DMS 273 (cell line): ENCODE data around the gene LRRC8D.
"Not testable (repeated sequence)": the region's sequence is repeated elsewhere in the genome, so short reads cannot be mapped to it uniquely, and the experiment has no call there.

Source experiments
- DNase-seq: peaks from one replicate; lab custom pipeline; 2025; ENCODE audit not compliant: unreplicated experiment; lab: John Stamatoyannopoulos, UW

The LRRC8D gene

DNA sequence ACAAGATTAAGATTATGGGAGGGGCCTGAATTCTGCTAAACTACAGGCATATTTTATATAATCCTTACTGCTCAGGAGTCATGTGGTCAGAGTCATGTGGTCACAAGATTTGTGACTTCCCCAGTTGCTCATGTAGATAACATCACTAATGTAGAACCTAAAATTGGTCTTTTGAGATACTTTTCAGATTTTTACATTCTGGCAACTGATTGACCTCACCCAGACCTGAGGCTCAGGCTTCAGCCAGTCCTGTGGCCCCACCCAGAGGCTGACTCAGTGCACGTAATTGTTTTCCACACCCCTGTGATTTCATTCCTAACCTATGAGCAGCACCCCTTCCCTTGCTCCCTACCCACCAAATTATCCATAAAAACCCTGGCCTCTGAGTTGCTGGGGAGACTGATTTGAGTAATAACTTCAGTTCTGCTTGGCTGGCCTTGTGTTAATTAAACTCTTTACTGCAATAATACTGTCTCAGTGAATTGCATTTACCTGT is 132.3 kb downstream of the LRRC8D start:
- peak; percentile 50 for DNase-seq

DNA sequence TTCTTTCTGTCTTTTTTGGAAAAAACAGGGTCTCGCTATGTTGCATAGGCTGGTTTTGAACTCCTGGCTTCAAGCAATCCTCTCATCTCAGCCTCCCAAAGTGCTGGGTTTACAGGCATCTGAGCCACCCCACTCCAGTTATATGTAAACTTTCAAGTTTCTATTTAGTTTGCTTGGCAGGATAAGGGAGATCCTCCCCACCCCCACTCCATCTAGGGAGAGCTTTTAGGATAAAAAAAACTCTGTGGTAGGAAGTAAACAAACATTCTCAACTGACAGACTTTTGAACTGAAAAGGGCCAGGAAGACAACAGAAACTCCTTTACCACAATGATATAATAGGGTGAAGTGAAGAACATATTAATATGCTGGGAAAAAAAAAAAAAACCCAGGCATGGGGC is 133.1 kb downstream of the LRRC8D start:
- DNase-seq, result no peak

DNA sequence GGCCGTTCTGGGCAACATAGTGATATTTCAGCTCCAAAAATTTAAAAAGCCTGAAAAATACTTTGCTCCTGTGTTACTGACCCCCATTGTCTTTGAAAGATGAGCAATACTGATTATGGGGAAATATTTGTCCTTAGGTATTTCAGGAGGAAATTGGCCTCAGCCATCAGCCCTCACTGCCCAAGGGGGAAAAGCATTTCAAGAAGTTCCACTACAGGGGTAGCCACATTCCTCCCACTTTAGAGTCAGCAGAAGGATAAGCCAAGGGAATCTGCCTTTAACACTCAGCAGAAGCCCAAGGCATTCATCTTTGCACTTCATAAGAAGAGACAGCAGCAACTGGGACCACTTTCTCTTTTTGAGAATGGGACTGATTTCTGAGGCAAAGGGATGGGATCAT is 133.6 kb downstream of the LRRC8D start:
- DNase-seq, result no peak

DNA sequence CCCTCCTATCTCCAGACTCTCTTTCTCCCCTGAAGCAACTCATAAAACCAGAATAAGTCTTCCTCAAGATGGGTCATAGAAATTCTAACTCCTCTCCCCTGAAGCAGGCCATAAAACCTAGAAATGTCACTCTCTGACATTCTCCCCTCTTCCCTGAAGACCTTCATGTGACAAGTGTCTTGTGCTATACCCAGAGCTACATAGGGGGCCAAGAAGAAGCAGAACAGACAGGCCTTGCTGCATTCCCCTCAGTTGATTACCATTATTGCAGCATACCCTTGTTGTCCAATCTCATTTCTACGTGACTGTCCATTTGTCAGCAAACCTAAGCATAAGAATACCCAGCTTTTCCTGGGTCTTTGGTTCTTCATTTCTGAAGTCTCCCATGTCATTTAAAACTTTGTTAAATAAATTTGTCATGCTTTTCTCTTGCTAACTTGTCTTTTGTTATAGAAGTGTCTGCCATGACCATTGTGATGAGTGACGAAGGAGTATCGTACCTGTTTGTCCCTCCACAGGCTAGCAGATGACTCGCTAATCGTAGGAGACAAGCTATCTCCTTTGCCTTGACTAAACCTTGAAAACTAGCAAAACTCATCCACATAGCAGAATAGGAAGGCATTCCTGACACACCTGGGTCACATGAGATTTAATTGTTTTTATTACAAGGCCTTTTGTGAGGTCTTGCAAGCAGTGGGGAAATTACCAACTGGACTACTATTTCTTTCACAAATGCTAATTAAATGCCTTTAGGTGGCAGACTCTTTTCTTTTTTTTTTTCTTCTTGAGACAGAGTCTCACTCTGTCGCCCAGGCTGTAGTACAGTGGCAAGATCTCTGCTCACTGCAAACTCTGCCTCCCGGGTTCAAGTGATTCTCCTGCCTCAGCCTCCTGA is 134.7 kb downstream of the LRRC8D start:
- no peak for DNase-seq

DNA sequence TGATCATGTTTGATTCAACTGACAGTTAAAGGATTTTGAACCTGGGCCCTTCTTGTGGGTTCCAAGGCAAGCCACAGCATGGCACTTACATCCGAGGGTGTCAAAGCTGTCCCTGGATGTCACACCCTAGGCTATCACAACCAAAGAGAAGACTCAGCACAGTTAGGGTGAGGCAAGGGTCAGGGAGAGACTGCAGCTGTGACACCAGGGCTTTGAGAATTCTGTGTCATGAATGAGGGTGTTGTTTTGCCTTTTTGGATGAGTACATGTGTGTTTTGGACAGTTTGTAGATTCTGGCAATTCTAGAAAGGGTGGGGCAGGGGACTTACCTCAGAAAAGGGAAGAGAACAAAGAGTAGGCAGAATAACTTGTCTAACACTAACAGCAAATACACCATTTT is 136.3 kb downstream of the LRRC8D start:
- DNase-seq, result no peak

DNA sequence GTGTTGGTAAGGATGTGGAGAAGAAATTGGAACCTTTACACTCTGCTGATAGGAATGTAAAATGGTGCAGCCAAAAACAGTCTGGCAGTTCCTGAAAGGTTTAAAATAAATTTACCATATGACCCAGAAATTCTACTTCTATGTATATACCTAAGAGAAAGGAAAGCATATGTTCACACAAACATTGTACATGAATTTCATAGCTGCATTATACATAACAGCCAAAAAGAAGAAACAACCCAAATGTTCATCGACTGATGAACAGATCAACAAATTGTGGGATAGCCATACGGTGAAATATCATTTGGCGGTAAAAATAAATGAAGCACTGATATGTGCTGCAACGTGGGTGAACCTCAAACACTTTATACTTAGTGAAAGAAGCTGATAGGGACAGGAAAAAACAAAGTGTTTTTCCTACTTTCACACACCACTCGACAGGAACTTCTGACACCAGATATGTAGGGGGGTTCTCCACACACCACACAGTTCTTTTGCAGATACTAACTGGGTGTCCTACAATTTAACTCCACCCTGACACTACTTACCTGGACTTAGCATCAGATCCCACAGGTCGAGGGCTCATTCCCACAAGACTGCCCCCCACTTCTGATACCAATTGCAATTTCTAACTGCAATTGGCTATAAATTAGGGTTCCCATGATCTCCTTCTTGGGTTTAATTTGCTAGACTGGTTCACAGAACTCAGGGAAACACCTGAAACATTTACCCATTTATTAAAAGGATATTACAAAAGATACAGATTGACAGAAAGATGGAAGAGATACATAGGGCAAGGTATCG is 138.2 kb downstream of the LRRC8D start:
- DNase-seq, result no peak

DNA sequence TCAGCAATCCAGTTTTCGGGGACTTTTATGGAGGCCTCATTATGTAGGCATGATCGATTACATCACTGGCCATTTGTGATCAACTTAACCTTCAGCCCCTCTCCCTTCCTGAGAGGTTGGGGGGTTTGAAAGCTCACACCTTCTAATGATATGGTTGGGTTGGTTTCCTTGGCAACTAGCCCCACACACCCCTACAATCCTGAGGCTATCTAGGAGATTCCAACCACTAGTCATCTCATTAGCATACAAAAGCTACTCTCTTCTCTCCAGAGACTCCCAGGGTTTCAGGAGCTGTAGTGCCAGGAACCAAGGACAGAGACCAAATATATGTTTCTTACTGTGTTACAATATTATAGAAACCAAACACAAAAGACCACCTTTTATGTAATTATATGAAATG is 138.9 kb downstream of the LRRC8D start:
- DNase-seq, result no peak

DNA sequence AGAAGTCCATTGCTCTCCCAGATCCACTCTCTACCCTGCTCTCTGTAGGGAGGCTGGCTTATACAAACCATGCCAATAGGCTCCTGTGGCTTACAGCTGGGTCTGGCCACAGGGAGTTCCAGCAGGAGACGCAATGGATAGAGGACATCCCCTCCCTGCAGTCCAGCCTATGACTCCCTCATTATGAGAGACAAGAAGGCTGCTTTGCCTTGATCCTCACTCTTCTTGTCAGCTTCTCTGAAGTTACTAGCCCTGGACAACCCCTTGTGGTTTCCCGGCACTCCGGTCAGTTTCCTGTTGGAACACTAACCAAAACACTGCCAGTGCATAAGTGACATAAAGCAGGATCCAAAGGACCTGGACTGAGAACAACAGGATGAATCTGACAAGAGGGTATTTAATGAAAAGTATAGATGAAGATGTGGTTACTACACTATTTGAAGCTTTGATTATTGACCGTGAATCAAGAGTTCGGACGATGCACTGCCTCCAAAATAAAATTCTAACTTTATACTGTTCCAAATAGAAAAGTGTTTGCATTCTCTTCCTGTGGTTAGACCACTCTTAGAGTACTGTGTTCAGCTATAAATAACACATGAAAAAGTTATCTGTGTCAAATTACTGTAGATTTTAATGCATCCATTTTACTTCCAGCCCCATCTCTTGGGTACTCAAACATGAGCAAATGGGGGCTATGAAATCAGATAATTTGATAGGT is 141.4 kb downstream of the LRRC8D start:
- DNase-seq, result no peak

DNA sequence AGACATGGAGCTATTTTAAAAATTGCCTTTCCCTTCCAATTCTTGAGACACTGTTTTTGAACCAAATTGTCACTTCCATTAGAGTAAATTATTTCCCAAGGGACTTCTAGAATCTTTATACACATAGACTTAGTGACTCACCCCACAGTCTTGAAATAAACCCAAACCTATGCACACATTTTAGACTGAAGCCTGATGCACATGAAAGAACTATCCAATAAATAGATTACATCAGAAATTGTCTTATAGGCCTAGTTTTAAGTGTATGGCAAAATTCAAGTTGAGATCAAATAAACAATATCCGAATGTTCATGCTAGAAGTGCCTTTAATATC is 141.9 kb downstream of the LRRC8D start:
- no peak for DNase-seq

DNA sequence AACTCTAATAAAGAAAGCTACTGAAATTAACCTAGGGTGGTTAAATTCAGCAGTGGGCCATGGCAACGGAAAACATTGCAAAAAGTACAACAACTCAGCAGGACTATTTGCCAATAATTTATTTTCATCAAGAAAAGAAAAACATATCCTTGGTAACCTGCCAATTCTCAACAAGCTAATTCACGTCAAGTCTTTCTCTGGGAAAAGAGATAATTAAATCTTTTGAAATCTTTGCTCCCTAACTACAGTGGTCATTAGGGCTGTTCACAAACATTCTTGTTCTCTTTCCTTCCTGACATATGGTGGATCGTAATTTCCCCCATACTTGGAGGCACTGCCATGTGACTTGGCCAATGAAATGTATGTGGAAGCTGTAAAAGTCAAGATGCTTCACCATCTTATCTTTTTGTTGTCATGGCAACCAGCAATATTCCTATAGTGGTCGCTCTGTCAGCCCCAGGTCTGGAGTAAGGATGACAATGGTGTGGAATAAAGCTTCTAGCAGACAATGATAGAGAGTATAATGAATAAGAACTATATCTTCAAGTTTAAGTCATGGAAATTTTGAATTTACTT is 144.4 kb downstream of the LRRC8D start:
- DNase-seq, result peak; percentile 71

DNA sequence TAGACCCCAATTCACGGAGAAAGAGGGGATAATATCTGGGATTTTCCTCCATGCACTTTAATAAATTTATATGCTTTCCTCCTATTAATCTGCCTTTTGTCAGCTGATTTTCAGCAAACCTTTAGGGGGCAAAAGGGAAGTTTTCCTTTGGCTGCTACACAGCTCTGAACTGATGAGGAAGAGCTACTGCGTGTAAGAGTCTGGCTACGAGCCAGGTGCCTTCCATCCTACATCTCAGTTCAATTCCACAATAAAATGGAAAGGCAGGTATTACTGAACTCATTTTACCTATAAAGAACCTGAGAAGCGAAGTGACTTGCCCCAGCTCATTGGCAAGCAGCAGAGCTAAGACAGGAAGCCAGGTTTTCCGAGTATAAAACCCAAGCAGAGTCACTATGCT is 145.8 kb downstream of the LRRC8D start:
- no peak for DNase-seq

DNA sequence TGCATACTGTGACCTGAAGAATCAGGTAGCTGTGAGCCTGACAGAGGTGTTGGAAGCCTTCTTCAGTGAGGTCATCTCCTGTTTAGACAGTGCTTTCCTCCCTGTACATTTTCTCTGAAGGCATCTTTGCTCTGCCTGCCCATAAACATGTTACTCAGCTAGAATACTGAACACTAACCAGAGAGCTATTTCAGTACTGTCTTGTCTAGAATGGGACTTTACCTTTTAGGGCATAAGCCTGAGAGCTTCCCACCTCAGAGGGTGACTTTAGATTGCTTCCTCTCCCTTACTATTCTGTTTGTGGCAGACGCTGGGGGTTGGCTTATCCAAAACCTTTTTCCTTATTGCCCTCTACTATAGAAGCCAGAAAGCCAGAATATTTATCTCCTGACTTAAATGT is 150.8 kb downstream of the LRRC8D start:
- no peak for DNase-seq

DNA sequence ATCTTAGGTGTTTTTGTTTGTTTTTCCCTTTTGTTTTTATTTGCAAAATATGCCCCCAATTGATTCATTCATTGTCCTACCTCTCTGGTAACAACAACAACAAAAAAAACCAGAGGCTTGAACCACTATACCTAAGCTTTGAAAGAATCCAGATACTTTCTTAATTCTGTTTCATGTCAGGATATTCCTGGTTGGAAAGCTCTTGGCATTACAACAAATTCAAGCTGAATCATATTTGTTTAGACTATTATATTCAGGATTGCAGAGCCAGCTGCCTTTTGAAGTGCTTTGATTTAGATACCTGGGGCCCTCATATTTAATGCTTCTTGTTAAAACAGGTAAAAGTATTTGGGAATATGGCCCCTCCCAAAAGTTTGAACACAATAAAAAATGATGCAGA is 151.2 kb downstream of the LRRC8D start:
- no peak for DNase-seq

DNA sequence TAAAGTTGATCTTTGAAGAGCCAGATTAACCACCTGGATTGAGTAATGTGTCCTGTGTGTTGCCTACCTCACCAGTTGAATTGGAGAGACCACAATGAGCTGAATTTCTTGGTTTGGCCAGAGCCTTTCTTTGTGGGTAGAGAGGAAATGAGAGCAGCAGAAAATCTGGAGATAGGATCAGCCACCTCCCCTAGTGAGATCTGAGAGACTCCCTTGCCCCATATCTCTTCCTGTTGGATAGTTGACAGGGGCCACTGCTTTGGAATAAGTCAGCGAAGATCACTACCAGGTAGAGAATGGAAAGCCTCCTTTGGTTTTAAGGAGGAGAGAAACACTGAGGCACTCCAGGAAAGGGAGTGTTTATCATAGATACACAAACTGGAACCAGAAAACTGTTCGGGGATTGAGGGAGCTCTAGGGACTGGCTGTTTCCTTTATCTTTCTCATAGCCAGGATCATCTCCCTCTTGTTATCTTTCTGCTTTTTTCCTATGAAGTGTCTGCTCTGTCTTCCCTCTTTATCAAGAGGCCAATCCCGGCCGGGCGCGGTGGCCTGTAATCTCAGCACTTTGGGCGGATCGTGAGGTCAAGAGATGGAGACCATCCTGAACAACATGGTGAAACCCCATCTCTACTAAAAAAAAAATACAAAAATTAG is 152.8 kb downstream of the LRRC8D start:
- DNase-seq, result no peak

DNA sequence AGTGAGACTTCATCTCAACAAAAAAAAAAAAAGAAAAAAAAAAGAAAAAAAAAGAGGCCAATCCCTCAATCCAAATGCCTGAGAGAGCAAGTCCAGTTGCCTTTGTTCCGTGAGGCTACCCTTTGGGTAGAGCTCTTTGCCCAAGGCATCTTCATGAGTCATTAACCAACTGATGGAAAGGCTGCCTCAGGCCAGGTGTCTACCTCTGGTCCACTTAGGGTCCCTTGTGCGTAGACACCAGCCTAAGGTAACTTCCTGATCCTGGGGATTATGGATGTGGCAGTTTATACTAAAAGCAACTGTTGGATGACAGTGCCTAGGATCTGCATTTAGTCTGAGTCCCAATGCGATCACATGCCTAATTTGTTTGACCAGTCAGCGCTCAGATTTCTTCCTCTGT is 153.4 kb downstream of the LRRC8D start:
- no peak for DNase-seq

DNA sequence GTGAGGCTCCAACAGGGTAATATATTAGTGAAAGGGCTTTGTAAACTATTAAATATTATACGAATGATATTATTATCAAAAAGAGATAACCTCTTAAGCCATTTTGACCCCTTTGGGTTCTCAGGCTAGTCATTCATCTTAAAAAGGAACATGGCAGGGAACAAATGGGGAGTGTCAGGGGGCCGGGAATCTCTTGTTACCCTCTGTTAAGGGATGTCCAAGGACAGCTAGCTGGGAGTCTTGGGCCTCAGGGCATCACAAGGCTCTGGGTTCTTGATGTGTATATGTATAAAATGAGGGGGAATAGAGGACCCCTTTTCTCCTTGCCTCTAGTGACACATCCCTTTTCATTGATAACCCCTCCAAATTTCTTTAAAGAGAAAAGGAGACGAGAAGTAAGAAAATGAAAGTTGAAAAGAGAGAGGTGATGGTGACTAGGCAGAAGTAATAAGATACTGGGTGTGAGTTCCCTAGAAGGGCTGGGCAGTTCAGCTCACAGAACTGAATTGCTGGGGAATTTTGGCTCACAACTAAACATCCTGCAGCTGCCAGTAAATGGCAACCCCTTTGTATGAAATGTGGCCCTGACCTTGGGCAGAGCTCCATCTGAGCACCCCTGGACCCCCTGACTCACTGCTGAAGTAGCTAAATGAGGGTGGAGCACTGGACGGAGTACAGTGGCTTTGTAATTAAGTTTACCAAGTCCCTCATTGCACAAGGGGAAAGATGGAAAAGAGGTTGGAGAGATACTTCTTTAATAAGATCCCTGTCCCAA is 154.1 kb downstream of the LRRC8D start:
- no peak for DNase-seq

DNA sequence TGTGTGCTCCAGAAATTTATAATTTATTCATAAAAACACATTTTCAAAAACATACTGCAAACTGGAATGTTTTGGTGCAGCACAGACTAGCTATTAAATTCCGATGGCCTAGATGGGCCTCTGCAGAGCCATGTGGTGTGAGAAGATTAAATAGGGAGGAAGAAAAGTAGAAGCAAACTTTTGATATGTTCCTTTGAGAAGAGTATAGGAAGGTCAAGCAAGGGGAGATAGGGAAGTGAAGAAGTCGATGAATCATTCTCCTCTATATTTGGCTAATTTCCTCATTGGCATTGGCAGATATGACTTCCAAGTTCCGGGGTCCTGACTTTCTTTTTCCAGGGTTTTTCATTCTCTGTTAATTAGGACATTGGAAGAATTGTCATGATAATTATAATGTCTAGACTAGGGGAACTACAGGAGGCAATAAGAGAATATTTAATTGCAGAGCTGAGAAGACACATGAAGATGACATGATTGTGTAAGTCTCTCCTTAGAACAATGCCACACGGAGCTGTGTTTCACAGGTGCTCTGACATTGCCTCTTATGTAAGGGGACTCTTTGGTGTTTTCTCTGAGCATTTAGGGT is 154.8 kb downstream of the LRRC8D start:
- DNase-seq, result no peak

DNA sequence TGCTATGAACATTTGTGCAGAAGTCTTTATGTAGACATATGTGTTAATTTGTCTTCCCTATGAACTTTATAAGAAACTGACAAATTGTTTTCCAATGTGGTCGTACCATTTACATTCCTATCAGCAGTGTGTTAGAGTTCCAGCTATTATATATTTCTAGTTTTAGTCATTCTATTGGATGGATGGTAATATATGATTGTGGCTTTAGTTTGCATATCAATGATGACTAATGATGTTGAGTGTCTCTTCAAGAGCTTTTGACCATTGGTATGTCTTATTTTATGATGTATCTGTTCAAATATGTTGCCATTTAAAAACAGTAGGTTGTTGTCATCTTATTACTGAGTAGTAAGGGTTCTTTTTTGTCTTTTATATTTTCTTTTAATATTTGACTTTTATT is 157.9 kb downstream of the LRRC8D start:
- no peak for DNase-seq

DNA sequence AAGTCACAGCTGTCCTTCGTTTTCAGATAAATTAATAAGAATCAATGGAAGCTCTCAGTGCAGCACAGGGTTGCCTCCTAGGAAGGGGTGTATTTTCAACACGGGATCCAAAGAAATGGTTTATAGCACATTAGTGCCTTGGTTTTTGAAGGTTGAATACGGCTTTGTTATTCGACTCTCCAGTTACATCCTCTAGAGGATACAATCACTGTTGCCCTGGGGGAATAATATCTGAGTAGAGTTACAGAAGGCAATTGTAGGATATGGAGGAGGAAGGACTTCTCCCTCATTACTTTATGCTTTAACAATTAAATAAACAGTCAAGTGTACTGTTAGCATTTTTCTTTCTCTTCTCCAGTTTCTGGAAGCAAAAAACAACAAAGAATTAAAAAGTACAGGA is 159.8 kb downstream of the LRRC8D start:
- peak; percentile 24 for DNase-seq

DNA sequence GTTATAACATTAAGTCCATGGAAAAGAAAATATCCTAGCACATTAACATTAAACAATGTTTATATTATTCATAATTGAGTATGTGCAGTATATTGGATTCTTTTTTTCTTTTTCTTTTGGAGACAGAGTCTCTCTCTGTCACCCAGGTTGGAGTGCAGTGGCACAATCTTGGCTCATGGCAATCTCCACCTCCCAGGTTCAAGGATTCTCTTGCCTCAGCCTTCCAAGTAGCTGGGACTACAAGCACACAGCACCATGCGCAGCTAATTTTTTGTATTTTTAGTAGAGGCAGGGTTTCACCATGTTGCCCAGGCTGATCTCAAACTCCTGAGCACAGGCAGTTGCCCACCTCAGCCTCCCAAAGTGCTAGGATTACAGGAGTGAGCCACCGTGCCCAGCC is 162.0 kb downstream of the LRRC8D start:
- not testable (repeated sequence) for DNase-seq
